GM21576 (cell line): ENCODE data around the gene B4GALNT3.

ENCODE experiments used
- ATAC-seq: cut with Tn5 transposase; IDR thresholded peaks from one replicate; pipeline ENCODE4 v1.9.1; 2021; ENCODE audit warnings: mild to moderate bottlenecking, moderate library complexity; ENCODE audit not compliant: unreplicated experiment

The B4GALNT3 gene

DNA sequence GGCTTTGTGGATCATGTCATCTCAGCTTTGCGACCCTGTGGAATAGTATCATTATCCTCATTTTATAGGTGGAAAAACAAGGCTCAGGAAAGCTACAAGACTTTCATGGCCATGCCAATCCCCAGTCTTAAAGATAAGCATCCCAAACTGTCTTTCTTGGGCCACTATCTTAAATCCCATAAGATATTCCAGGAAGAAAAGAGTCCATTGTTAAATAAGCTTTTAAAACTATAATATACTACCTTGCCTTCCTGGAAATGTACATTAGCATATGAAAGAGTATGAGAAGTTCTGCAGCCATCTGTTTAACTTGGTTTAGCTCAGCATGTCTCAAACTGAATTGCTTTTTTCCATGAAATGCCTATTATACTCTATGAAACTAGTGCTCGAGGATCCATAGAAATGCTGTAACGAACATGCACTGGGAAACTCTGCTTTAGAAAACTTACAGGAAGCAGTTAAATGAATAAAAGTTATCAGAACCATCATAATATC lies 77.1 kb downstream of the B4GALNT3 start:
- ATAC-seq, result no peak

DNA sequence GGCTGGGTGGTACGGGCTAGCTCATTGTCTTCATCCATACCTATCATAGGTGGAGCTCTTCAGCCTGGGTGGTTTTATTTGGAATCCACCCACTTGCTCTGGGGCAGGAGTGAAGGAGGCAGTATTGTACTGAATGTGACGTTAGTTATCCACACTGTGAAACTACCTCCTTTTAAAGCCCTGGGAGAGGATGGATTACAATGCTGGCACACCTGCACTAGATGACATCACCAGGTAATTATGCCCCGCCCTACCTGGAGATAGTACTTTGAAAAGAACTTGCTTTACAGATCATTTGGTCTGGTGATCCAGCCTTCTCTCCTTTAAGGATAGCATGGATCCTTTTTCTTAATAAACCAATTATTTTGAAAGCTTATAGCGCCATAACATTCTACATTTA lies 78.0 kb downstream of the B4GALNT3 start:
- no peak for ATAC-seq

DNA sequence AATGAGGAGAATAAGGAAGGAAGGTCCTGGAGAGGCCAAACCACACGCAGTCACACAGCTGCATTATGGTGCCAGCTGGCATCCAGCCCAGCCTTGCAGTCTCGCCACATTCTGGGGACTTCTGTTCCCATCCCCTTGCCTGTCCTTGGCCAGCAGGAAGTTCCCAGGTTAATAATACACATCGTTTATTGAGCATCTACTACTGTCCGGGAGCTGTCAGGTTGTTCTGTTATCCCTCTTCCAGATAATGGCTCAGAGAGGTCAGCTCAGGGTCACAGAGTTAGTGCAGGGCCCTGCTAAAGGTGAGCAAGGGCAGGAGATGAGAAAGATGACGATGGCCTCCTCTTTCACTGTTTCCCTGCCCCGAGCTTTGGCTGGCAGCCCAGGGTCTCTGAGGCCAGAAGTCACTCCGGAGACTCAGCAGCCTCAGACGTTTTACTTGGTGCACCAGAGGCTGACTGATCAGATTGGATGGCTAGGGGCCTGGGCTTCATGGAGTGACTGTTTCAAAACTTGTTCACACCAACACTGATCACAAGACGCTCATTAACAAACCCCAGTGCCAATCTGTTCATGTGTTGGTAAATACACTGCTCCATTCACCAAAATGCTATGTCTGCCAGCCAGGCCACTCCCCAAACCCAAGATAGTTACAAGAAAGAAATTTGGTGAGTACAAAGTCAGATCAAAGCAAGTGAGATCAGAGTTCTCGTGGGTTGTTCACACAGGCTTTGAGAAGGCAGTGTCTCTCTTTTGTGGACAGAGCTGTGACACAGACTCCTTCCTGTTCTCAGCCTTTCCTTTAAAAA lies 79.2 kb downstream of the B4GALNT3 start:
- ATAC-seq, result no peak

DNA sequence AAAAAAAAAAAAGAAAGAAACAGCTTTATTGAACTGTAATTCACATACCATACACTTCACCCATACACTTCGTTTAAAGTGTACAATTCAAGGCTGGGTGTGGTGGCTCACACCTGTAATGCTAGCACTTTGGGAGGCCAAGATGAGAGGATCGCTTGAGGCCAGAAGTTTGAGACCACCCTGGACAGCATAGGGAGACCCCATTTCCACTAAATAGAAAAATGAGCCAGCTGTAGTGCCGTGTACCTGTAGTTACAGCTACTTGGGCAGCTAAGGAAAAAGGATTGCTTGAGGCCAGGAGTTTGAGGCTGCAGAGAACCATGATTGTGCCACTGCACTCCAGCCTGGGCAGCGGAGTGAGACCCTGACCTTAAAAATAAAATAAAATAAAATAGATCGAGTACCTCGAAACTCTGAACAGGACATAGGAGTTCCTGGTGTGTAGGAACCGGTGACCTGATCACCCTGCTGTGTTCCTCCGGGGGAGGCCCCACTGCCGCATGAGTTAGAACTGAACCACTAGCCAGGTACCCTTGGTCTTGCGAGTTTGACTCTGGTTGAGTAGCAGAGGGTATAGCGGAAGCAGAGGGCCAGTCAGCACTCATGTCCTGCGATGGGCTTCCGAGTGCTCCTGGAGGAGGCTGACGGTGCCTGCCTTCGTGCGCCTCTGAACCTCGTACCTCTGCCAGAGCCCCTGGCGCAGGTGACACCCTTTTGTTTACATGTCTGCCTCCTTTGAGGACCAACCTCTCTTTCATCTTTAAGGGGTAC lies 80.0 kb downstream of the B4GALNT3 start:
- ATAC-seq, result no peak

DNA sequence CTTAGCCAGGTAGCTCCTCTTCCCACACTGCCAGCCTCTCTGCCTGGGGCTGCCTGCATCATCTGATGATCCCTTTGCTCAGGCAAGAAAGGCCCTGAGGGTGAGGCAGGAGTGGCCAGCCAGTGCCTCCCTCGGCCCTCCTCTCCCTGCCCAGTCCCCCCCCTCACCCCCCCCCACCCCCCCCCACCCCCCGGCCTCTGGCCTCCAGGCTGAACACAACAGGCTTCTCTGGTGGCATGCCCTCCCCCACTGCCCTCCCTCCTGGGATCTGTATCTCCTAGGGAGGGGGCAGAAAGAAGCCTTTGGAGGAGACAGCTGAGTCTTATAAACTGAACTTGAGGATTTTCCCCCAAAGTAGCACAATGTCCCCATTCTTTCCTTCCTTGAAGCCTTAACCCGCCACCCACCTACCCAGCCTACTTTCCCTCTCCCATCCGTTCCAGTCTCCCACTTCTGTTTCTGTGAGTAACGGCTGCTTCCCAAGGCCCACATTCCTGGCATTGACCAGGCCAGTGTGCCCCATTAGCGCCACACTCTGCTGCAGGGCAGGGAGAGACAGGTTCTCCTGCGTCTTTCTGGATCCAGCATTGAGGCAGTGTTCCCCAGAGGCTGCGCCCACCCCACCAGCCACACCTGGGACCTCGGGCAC lies 82.1 kb downstream of the B4GALNT3 start:
- no peak for ATAC-seq

DNA sequence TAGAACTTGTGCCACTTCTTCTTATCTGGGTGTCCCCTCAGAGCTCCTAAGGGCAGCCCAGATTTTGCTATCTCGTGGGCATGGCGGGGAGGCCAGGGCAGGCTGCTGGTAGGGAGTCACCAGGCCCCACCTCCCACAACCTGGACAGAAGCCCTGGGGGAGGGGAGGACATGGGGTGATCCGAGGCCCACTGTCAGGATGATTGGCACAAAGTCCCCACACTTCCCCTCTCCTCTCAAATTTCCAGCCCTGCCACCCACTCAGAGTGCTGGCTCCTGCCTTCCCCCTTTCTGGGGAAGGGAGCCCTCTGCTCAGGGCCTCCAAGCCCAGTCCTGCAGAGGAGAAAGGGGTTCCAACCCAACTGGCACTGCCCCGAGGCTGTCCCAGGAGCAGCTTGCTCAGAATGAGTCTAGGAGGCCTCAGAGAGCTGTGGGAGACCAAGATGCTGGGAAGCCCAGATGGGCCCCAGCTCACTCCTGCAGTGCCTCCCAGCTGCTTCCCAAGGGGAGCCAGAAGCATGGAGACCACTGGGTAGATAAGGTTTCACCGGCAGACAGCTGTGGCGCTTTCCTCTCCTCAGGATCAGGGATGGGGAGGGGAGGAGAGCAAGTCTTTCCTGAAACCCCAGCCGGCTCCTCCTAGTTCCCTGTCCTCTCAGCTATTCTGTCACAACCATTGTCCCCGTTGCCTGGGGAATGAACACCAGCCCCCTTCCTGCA lies 82.8 kb downstream of the B4GALNT3 start:
- no peak for ATAC-seq

DNA sequence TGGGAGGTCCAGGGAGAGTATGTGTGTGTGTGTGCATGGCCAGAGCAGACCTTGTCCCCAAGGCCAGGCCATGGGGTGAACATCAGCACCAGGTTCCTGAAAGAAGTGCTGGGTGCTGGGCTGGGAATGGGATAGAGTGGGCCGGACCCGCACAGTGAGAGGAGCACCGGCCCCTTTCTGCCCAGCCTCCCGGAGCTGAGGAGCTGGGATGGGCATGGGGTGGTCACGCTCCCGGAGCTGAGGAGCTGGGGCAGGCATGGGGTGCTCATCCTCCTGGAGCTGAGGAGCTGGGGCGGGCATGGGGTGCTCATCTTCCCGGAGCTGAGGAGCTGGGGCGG lies 83.3 kb downstream of the B4GALNT3 start:
- no peak for ATAC-seq

DNA sequence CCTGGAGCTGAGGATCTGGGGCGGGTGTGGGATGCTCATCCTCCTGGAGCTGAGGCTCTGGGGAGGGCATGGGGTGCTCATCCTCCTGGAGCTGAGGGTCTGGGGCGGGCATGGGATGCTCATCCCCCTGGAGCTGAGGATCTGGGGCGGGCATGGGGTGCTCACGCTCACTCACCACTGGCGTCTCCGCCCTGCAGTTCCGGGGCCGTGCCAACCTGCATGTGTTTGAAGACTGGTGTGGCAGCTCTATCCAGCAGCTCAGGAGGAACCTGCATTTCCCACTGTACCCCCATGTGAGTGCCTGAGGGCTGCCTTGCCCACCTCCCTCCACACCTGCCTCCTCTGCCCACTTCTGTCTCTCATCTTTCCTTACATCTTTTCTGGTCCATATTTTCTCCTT lies 84.4 kb downstream of the B4GALNT3 start:
- no peak for ATAC-seq

DNA sequence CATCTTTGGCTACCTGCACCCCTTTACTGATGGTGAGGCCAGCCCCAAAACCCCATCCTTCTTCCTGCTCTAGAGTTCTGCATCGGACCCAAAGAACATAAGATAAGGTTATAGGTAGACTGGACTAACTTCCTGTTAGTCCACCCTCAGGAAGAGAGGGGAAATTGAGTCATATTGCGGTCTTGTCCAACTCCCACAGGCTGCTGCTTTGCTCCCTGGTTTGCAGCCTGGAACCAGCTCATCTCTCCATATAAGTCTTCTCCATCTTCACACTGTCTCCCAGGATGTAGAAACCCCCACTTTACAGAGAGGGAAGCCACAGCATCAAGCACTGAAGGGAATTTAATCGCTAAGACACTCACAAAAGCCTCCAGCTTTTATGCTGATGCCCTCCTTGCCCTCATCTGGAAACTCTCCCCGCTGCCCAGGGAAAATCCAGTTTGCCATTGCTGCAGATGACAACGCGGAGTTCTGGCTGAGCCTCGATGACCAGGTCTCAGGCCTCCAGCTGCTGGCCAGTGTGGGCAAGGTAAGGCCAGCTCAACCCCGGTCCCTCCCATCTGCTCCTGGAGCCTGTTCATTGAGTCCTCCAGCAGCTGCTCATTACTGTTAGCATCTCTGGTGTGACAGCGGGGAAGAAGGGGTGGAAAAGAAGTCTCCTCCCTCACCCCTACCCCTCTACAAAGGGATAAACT lies 85.3 kb downstream of the B4GALNT3 start:
- no peak for ATAC-seq

DNA sequence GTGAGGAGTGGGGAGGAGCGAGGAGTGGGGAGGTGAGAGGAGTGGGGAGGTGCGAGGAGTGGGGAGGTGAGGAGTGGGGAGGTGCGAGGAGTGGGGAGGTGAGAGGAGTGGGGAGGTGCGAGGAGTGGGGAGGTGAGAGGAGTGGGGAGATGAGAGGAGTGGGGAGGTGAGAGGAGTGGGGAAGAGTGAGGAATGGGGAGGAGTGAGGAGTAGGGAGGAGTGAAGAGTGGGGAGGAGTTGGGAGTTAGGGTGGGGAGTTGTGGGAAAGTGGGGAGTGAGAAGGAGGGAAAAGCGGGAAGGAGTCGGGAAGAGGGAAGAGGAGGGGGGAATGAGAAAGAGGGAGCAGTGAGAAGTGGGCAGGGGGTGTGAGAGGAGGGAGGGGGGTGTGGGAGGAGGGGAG lies 86.1 kb downstream of the B4GALNT3 start:
- no peak for ATAC-seq

DNA sequence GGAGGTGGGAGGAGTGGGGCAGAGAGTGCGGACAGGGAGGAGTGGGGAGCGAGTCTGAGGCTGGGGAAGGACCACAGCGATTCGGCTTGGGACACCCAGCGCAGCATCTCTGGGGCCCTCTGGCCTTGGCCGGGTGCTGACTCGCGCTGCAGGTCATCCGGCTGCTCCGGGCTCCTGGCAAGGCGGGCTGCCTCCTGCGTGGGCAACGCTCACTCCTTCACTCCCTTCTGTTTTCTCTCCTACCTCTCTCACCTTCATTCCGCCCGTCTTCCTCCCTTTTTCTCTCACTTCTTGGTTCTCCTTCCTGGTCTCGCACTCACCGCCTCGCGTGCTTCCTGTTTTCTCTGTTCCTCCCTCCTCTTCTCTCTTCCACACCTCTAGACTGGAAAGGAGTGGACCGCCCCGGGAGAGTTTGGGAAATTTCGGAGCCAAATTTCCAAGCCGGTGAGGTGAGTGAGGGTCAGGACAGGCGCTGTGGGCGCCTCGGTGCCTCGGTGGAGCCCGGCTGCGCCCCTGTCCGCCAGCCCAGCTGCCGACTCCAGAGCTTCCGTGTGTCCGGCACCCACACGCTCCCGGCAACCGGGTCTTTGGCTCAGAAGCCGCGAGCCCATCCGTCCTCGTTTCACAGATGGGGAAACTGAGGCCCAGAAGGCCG lies 86.7 kb downstream of the B4GALNT3 start:
- no peak for ATAC-seq

DNA sequence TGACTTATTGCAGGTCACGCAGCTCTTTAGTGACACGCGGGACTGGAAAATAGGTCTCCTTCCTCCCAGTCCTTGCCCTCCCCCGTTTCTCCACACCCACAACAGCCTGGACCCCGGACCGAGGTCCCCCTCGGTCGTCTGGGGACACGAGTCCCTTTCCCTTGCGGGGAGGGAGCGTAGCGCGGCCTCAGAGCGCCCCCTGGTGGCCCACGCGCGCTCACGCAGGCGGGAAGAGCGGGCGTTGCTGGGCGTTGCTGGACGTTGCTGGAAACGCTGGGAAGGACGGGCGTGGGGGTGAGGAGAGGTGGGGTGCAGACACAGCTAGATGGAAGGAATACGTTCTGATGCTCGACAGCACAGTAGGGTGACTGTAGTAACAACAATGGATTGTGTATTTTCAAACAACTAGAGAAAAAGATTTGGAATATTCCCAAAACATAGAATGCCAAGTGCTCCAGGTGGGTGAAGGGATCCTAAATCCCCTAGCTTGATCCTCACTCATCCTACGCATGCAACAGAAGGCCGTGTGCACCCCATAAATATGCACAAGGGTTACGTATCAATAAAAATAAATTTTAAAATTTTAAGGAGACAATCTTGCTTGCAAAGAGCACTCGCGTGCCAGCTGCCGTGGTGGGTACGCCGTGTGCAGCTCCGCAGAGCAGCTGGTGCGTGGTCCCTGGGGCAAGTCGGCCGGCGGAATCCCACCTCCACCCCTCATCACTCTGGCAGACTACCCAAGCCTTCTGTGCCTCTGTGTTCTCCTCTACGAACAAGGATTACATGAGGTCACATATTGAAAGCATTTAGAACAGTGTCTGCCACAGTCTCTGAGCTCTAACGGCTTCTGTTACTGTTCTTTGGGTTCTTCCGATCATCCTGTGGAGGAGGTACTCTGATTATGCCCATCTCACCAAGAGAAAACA lies 87.4 kb downstream of the B4GALNT3 start:
- peak; percentile 50 for ATAC-seq

DNA sequence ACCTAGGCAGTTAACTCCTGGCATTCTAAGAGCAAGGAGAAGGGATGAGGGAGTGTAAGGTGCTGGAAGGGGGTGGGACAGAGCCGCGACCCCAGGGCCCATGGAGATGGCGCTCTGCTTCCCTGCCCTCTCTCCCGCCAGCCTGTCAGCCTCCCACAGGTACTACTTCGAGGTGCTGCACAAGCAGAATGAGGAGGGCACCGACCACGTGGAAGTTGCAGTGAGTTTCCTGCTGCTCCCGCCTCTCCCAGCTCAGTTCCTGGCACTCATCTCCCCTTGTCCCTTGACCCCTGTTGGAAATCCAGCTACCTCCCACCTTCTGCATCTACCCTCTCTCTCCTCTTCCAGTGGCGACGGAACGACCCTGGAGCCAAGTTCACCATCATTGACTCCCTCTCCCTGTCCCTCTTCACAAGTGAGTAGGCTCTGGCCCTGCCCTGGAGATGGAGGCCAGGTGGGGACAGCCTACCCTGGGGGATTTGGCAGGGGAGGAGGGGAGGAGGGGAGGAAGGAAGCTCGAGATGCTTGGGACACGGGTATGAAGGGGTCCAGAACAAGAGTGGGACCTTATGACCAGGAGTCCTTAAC lies 88.2 kb downstream of the B4GALNT3 start:
- no peak for ATAC-seq

DNA sequence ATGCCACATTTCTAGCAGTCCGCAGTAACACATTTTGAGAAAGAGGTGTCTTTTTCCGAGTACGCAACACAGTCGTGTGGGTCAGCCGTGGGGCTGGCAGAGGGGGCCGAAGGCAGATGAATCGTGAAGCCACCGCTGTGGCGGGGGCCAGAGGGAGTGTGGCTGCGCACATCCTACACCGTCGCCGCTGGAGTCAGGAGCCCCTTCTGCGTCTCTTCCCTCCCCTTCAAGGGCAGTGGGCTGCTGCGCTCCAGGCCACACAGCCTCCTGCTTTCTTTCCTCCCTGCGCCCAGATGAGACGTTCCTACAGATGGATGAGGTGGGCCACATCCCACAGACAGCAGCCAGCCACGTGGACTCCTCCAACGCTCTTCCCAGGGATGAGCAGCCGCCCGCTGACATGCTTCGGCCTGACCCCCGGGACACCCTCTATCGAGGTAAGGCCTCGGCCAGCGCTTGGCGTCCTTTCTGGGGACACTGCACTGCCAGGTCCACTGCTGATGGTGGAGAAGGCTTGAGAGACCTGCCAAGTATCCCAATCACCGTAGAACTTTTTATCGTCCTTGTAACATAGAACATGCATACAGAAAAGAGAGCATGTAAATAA lies 89.8 kb downstream of the B4GALNT3 start:
- ATAC-seq, result no peak

DNA sequence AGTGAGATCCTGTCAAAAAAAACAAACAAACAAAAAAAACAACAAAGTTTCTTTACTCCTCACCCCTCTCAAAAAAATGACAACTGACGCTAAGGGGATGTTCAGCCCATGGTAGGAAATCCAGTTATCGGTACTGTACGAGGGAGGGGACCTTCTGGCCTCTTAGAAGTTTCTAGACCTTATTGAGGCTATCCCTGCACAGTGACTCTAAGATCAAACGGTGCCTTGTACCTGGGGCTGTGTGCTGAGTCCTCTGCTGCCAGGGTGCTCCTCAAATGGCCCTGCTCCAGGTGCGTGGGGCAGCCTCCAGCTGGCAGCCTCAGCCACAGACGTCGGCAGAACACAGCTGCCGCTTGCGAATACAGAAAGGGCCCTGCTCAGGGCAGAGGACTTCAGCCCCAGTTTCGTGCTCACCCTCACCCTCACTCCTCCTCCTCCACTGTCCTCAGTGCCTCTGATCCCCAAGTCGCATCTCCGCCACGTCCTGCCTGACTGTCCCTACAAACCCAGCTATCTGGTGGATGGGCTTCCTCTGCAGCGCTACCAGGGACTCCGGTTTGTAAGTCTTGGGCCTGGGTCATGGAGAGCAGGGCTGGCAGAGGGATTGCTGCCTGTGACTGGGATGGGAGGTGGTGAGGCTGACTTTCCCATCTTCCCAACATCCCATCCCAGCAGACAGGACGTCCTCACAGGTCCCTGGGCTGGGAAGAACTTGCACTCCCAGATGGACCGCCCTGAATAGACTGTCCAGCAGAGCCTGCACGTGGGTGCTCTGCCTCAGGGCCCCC lies 90.9 kb downstream of the B4GALNT3 start:
- no peak for ATAC-seq

DNA sequence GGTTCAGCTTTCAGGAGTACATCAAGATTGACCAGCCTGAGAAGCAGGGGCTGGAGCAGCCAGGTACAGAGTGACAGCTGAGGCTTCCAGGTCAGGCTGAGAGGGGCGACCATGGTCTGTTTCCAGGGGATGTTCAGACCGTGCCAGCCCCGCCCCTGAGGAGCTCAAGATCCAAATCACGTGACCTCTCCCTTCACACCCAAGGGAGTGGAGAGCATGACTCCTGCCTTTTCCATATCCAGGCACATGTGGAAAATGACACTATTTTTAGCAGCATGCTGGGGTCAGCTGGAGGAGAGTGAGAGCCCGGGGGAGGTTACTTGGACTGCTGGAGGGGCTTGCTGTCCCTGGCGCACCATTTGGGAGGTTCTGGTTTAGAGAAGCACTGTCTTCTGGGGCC lies 92.7 kb downstream of the B4GALNT3 start:
- ATAC-seq, result no peak

DNA sequence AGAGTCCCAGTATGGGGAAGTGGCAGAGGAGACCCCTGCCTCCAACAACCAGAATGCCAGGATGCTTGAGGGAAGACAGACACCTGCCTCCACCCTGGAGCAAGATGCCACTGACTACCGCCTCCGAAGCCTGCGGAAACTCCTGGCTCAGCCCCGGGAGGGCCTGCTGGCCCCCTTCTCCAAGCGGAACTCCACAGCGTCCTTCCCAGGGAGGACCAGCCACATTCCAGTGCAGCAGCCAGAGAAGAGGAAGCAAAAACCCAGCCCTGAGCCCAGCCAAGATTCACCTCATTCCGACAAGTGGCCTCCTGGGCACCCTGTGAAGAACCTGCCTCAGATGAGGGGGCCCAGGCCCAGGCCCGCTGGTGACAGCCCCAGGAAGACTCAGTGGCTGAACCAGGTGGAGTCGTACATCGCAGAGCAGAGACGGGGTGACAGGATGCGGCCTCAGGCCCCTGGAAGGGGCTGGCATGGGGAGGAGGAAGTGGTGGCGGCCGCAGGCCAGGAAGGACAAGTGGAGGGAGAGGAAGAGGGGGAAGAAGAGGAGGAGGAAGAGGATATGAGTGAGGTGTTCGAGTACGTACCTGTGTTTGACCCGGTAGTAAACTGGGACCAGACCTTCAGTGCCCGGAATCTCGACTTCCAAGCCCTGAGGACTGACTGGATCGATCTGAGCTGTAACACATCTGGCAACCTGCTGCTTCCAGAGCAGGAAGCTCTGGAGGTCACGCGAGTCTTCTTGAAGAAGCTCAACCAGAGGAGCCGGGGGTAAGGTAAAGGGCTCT lies 93.7 kb downstream of the B4GALNT3 start:
- no peak for ATAC-seq
